H9 (cell line): Measurements from ENCODE around the gene HOMER3. TPM values are rescaled to one million over a fixed set of nuclear protein-coding genes. Genes with fewer than 3 reads are reported as not detected.

Experiments used
- DNase-seq: peaks from one replicate; pipeline ENCODE4 v3.0.0-alpha.2; 2017
- H2AFZ ChIP-seq: one replicate; pipeline ENCODE4 v1.6.1; 2013; ENCODE audit warnings: mild to moderate bottlenecking, low read length, control low read depth, moderate library complexity
- H2AK5ac ChIP-seq: 2 replicates; pipeline ENCODE4 v1.6.1; 2013; ENCODE audit warnings: low read length, control low read depth, mixed read lengths; ENCODE audit not compliant: insufficient read length
- H2BK120ac ChIP-seq: one replicate; pipeline ENCODE4 v1.6.1; 2013; ENCODE audit warnings: low read depth, mild to moderate bottlenecking, low read length, control low read depth, inconsistent platforms; ENCODE audit not compliant: poor library complexity, severe bottlenecking
- H2BK12ac ChIP-seq: 2 replicates; pipeline ENCODE4 v1.6.1; 2013; ENCODE audit warnings: low read length, control low read depth, mixed read lengths, low read depth; ENCODE audit not compliant: insufficient read length
- H2BK15ac ChIP-seq: 2 replicates; pipeline ENCODE4 v1.6.1; 2013; ENCODE audit warnings: low read depth, low read length, control low read depth
- H2BK20ac ChIP-seq: one replicate; pipeline ENCODE4 v1.6.1; 2013; ENCODE audit warnings: low read depth, mild to moderate bottlenecking, low read length, control low read depth, inconsistent platforms; ENCODE audit not compliant: poor library complexity, severe bottlenecking
- H2BK5ac ChIP-seq: 2 replicates; pipeline ENCODE4 v1.6.1; 2013; ENCODE audit warnings: low read length, control low read depth, mixed read lengths; ENCODE audit not compliant: insufficient read length
- H3K14ac ChIP-seq: 2 replicates; pipeline ENCODE4 v1.6.1; 2013; ENCODE audit warnings: low read length, control low read depth; ENCODE audit not compliant: insufficient read depth
- H3K18ac ChIP-seq: 2 replicates; pipeline ENCODE4 v1.6.1; 2013; ENCODE audit warnings: low read depth, mild to moderate bottlenecking, mixed read lengths, low read length, control low read depth; ENCODE audit not compliant: insufficient read length
- H3K23ac ChIP-seq: 2 replicates; pipeline ENCODE4 v1.6.1; 2013; ENCODE audit warnings: low read length, control low read depth, mixed read lengths, low read depth; ENCODE audit not compliant: insufficient read length
- H3K23me2 ChIP-seq: 2 replicates; pipeline ENCODE4 v1.6.1; 2013; ENCODE audit warnings: low read depth, mild to moderate bottlenecking, mixed read lengths, low read length, control low read depth; ENCODE audit not compliant: insufficient read length, poor library complexity, severe bottlenecking
- H3K27ac ChIP-seq: 2 replicates; pipeline ENCODE4 v1.5.1; 2013; ENCODE audit warnings: low read length, control low read depth, mixed read lengths, low read depth; ENCODE audit not compliant: insufficient read length
- H3K27me3 ChIP-seq: 2 replicates; pipeline ENCODE4 v1.6.1; 2013; ENCODE audit warnings: low read length, control low read depth, inconsistent platforms; ENCODE audit not compliant: insufficient read depth
- H3K4ac ChIP-seq: 2 replicates; pipeline ENCODE4 v1.6.1; 2013; ENCODE audit warnings: low read depth, mild to moderate bottlenecking, control low read depth, inconsistent platforms, low read length, moderate library complexity
- H3K4me1 ChIP-seq: 2 replicates; pipeline ENCODE4 v1.6.1; 2013; ENCODE audit warnings: low read length, control low read depth, inconsistent platforms; ENCODE audit not compliant: insufficient read depth
- H3K4me2 ChIP-seq: 2 replicates; pipeline ENCODE4 v1.6.1; 2013; ENCODE audit warnings: low read length, control low read depth, mixed read lengths; ENCODE audit not compliant: insufficient read length, insufficient read depth
- H3K56ac ChIP-seq: 2 replicates; pipeline ENCODE4 v1.6.1; 2013; ENCODE audit warnings: low read depth, mild to moderate bottlenecking, mixed read lengths, low read length, control low read depth; ENCODE audit not compliant: insufficient read length
- H3K79me1 ChIP-seq: 2 replicates; pipeline ENCODE4 v1.6.1; 2013; ENCODE audit warnings: low read depth, mild to moderate bottlenecking, moderate library complexity, low read length, control low read depth, inconsistent platforms; ENCODE audit not compliant: insufficient read depth, poor library complexity, severe bottlenecking
- H3K79me2 ChIP-seq: 2 replicates; pipeline ENCODE4 v1.6.1; 2013; ENCODE audit warnings: low read length, control low read depth, inconsistent platforms; ENCODE audit not compliant: insufficient read depth
- H3K9ac ChIP-seq: 2 replicates; pipeline ENCODE4 v1.6.1; 2013; ENCODE audit warnings: low read length, control low read depth, mixed read lengths; ENCODE audit not compliant: insufficient read length; ENCODE audit errors: extremely low read depth
- H3K9me3 ChIP-seq: one replicate; pipeline ENCODE4 v1.6.1; 2013; ENCODE audit warnings: low read depth, low read length, inconsistent platforms; ENCODE audit not compliant: control insufficient read depth
- H3T11ph ChIP-seq: one replicate; pipeline ENCODE4 v1.6.1; 2013; ENCODE audit warnings: mild to moderate bottlenecking, low read length, control low read depth, inconsistent platforms
- H4K20me1 ChIP-seq: one replicate; pipeline ENCODE4 v1.6.1; 2013; ENCODE audit not compliant: control insufficient read depth, insufficient read length, insufficient read depth
- H4K5ac ChIP-seq: 2 replicates; pipeline ENCODE4 v1.6.1; 2013; ENCODE audit warnings: low read depth, mild to moderate bottlenecking, mixed read lengths, low read length, control low read depth; ENCODE audit not compliant: insufficient read length
- H4K8ac ChIP-seq: replicated peaks from 2 replicates; pipeline ENCODE4 v1.6.1; 2013; ENCODE audit warnings: low read length, control low read depth, mixed read lengths, low read depth; ENCODE audit not compliant: insufficient read length
- H4K91ac ChIP-seq: 2 replicates; pipeline ENCODE4 v1.6.1; 2013; ENCODE audit warnings: low read depth, mild to moderate bottlenecking, moderate library complexity, mixed read lengths, low read length, control low read depth; ENCODE audit not compliant: insufficient read length
- H3K27ac Mint-ChIP-seq, 3 experiments: 2 replicates in 2 of 3; 3 replicates in 1 of 3; pipeline ENCODE4 v1.8.0; 2020 to 2021; ENCODE audit warnings: mixed read lengths in 3 of 3, mild to moderate bottlenecking in 1 of 3, moderate library complexity in 1 of 3
- H3K27me3 Mint-ChIP-seq: 2 replicates; pipeline ENCODE4 v1.8.0; 2021; ENCODE audit warnings: low read depth, mild to moderate bottlenecking, moderate library complexity, mixed read lengths
- H3K36me3 Mint-ChIP-seq, 3 experiments: 2 replicates in 2 of 3; 3 replicates in 1 of 3; pipeline ENCODE4 v1.8.0; 2020 to 2021; ENCODE audit warnings: low read depth in 3 of 3, mixed read lengths in 3 of 3; ENCODE audit not compliant: insufficient read depth in 1 of 3
- H3K4me1 Mint-ChIP-seq, 2 experiments: 2 replicates each; pipeline ENCODE4 v1.8.0; 2020; ENCODE audit warnings: mixed read lengths in 2 of 2
- H3K4me3 Mint-ChIP-seq, 2 experiments: 2 replicates in 1 of 2; 3 replicates in 1 of 2; pipeline ENCODE4 v1.8.0; 2020 to 2021; ENCODE audit warnings: mild to moderate bottlenecking in 2 of 2, mixed read lengths in 2 of 2, moderate library complexity in 1 of 2
- H3K9me3 Mint-ChIP-seq, 2 experiments: 2 replicates in 1 of 2; 3 replicates in 1 of 2; pipeline ENCODE4 v1.8.0; 2020; ENCODE audit warnings: mild to moderate bottlenecking in 2 of 2, mixed read lengths in 2 of 2, moderate library complexity in 1 of 2
- WGBS: extraction: QIAGEN DNeasy Blood & Tissue Kit; methylation state at CpG from one replicate; pipeline ENCODE4 v1.1.7; 2013; ENCODE audit warnings: missing lambda C conversion rate, low lambda C conversion rate, mixed read lengths; ENCODE audit not compliant: insufficient read length; ENCODE audit errors: extremely low coverage; 5-methylcytosine and 5-hydroxymethylcytosine counted together
- total RNA-seq: library from RNA; stranded (reverse); gene quantifications from 2 replicates; pipeline ENCODE4 v1.2.1, GENCODE V29; 2021
- TF ChIP-seq, protein P1 (sequence below): fragments of 200-600 bp; sonication (generic); conservative IDR thresholded peaks from 3 replicates; pipeline ENCODE4 v1.8.0; 2021; ENCODE audit warnings: antibody characterized with exemption, mild to moderate bottlenecking

The HOMER3 gene
- total RNA-seq, 1 experiment from 2014 or later: 20.2 TPM

GRCh38 chr19:18905513-18906236 is 35.3 kb downstream of the HOMER3 start:
- Mint-ChIP-seq H3K4me3 (no peak overlapping the region), H3K9me3 (no peaks in the 10 kb centered on the region; a peak in 1 of 5 replicates), H3K36me3 (peaks cover 4 to 23% (median 19%) of the 10 kb centered on the region in 3 experiments; a peak in 6 of 7 replicates), H3K27ac (peak overlapping the region in 1 of 3 experiments; percentile 69; a peak in 2 of 7 replicates), H3K4me1 (no peaks in the 10 kb centered on the region), H3K27me3 (no peaks in the 10 kb centered on the region)
- no peak overlapping the region for H2BK120ac ChIP-seq
- H2BK12ac ChIP-seq: no peak overlapping the region
- H3K9ac ChIP-seq: no peak overlapping the region
- no peaks in the 10 kb centered on the region for H3K4me1 ChIP-seq
- no peaks in the 10 kb centered on the region for H3K23me2 ChIP-seq
- H4K91ac ChIP-seq: no peak overlapping the region
- H3K56ac ChIP-seq: no peak overlapping the region
- no peaks in the 10 kb centered on the region for H3K9me3 ChIP-seq
- no peaks in the 10 kb centered on the region for H4K20me1 ChIP-seq
- H2AK5ac ChIP-seq: no peak overlapping the region
- no peak overlapping the region for H3K4me2 ChIP-seq
- TF ChIP-seq, protein P1, sequence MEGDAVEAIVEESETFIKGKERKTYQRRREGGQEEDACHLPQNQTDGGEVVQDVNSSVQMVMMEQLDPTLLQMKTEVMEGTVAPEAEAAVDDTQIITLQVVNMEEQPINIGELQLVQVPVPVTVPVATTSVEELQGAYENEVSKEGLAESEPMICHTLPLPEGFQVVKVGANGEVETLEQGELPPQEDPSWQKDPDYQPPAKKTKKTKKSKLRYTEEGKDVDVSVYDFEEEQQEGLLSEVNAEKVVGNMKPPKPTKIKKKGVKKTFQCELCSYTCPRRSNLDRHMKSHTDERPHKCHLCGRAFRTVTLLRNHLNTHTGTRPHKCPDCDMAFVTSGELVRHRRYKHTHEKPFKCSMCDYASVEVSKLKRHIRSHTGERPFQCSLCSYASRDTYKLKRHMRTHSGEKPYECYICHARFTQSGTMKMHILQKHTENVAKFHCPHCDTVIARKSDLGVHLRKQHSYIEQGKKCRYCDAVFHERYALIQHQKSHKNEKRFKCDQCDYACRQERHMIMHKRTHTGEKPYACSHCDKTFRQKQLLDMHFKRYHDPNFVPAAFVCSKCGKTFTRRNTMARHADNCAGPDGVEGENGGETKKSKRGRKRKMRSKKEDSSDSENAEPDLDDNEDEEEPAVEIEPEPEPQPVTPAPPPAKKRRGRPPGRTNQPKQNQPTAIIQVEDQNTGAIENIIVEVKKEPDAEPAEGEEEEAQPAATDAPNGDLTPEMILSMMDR: no peak
- no peaks in the 10 kb centered on the region for H3K79me1 ChIP-seq
- no peak overlapping the region for H2BK5ac ChIP-seq
- no peak overlapping the region for H4K5ac ChIP-seq
- no peak overlapping the region for H3K14ac ChIP-seq
- DNase-seq: no peak
- no peak overlapping the region for H3K18ac ChIP-seq
- no peak overlapping the region for H2AFZ ChIP-seq
- no peak overlapping the region for H3K23ac ChIP-seq
- H2BK20ac ChIP-seq: no peak overlapping the region
- no peak overlapping the region for H2BK15ac ChIP-seq
- no peaks in the 10 kb centered on the region for H3K79me2 ChIP-seq
- no CpG with 5 or more reads among the region's 26 CpGs for WGBS
- H3K27me3 ChIP-seq: no peaks in the 10 kb centered on the region
- H4K8ac ChIP-seq: no peak overlapping the region
- no peak overlapping the region for H3K4ac ChIP-seq
- H3T11ph ChIP-seq: no peak overlapping the region
- H3K27ac ChIP-seq: no peak overlapping the region
